Left cardiac atrium (tissue), 4 donors: Measurements from ENCODE around the gene MAPK11. TPM values are rescaled to one million over a fixed set of nuclear protein-coding genes. Genes with fewer than 3 reads are reported as not detected.
"Not testable (repeated sequence)": the region's sequence is repeated elsewhere in the genome, so short reads cannot be mapped to it uniquely, and the experiment has no call there.

Experiments used
- ATAC-seq, 2 donors: fragments of 200-7000 bp; cut with Tn5 transposase; one replicate each; pipeline ENCODE4 v1.9.1; 2020; ENCODE audit warnings: mild to moderate bottlenecking in 2 of 2, moderate library complexity in 2 of 2
- DNase-seq: peaks from one replicate; pipeline ENCODE4 v3.0.0-alpha.2; 2020
- intact Hi-C, 2 donors: fragments of 100-400 bp; cut with DNase I; formaldehyde crosslinking; loops; one replicate each; pipeline versions ENCODE4 v1.14.1 to v1.15.1; 2022 to 2023
- total RNA-seq, 2 donors: library from RNA; stranded (reverse); fragmentation: NEBNext Ultra II Directional; extraction: Animal tissue kit (Norgen Biotek cat#: 25700); gene quantifications; one replicate each; pipeline ENCODE4 v1.2.1, GENCODE V29; 2021
- donor health status: DM: no; HTN: yes; CAD: no.
- donor health status: DM: no; HTN: yes; CAD: no; lungs with severe emphysema.
- donor health status: DM: yes; HTN: yes; CAD: no.
- donor health status: Dilated cardiomyopathy.

The MAPK11 gene
- total RNA-seq, 2 donors from 2014 or later: 13.3 to 15.4 TPM

DNA sequence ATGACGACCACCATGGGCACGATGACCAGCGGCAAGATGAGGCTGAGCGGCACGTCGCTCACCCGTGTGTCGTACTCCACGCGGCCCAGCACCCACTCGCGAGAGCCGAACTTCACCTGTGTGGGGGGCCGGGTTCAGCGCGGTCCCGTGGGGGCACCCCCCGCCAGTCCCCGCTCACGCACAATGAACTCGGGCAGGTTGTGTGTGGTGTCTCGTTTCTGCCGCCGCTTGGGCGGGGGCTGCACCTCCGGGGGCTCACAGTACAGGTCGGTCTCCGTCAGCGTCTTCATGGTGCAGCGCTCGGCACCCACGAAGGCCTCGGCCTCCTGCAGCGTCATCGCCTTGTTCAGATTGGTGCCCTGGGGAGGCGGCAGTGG, 11.2 kb upstream of the MAPK11 start:
- ATAC-seq (no peak), DNase-seq (no peak)
- intact Hi-C loops: no loop called here

DNA sequence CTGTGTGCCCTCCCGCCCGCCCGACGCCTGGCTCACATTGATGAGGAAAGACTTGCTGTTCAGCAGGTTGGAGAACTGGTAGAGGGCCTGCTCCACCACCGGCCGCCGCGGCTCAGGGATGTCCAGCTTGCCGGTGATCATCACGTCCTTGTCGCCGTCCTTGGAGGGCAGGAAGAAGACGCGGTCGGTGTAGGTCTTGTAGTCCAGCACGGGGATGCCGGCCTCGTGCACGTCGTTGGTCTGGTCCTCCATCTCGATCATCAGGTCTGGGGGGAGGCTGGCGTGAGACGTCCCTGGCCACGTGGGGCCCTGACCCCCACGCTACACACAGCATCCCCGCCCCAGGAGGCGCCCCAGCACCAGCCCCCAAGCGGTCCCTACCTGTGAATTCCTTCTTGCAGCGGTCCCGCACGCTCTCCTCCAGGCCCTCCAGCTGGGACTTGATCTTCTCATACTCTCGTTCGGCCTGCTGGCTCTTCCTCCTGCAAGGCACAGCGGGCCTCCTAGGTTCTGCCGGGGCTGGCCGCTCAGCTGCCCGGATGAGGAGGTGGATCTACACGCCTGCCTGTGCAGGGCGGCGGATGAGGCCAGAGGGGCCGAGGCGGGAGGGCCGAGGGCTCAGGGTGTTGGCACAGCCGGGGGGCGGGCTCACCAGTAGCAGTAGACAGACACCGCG, 10.7 kb upstream of the MAPK11 start:
- no peak for ATAC-seq
- intact Hi-C loops: no loop called here
- DNase-seq: no peak

DNA sequence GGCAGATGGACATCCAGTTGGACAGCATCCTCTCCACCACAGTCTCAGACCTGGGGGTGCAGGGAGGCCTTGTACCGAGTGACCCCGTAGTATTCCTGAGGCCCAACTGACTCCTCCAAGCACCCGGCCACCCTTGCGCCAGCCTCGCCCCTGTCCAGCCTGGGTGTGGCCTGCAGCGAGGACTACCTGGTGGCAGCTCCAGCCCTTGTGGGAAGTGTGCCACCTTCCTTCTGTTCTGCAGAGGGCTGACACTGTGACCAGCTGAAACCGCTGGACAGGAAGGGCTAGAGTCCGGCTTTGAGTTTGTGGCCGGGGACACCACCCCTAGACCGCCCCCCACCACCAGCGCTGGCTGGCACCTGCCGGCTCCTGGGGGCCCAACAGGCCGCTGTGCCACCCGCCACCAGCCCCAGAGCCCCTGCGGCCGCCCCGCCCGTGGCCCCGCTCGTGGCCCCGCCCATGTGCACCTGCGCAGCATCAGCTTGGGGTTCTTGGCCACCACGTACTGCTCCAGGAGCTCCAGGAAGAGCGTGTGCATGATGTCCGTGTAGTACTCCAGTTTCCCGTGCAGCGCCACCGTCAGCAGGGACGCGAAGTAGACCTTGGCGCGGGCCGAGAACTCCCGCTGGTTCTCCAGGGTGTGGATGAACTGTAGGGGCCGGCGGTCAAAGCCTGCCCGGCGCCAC, 10.0 kb upstream of the MAPK11 start:
- no peak for DNase-seq
- ATAC-seq: no peak
- intact Hi-C loops: no loop called here

- DNase-seq: no peak
- intact Hi-C loops: loop anchor here (5.0 kb wide), 2 partner anchors 48 to 63 kb away; partner anchors contain the start of genes DENND6B (in 1 of the 2) and PPP6R2 (in 1 of the 2)
- ATAC-seq: no peak
Observed at GRCh38 chr22:50278956-50279619, 8.9 kb upstream of the MAPK11 start.

GRCh38 chr22:50278461-50278860, 8.3 kb upstream of the MAPK11 start:
- no peak for ATAC-seq
- intact Hi-C loops: loop anchor here (5.0 kb wide), 2 partner anchors 49 to 64 kb away; partner anchors contain the start of genes DENND6B (in 1 of the 2) and PPP6R2 (in 1 of the 2)
- DNase-seq: no peak

DNA sequence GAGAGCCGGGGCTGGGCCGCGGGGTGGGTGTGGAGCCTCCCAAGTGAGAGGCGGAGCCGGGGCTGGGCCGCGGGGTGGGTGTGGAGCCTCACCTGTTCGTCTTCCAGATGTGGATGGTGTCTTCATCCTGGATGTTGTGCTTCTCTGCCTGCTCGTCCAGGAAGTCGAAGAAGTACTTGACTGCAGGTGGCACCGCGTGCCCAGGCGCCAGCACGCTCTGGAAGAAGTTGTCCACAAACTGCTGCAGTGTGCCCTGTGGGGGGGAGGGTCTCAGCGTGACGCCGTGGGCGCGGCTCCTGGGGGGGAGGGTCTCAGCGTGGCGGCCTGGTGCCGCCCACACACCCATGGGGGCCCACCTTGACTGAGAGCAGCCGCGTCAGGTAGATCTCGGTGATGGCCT, 7.6 kb upstream of the MAPK11 start:
- intact Hi-C loops: loop anchor here (2.0 to 5.0 kb wide), 3 partner anchors 47 to 65 kb away; partner anchors contain the start of genes DENND6B (in 1 of the 2) and PPP6R2 (in 1 of the 2)
- no peak for ATAC-seq
- DNase-seq: no peak

DNA sequence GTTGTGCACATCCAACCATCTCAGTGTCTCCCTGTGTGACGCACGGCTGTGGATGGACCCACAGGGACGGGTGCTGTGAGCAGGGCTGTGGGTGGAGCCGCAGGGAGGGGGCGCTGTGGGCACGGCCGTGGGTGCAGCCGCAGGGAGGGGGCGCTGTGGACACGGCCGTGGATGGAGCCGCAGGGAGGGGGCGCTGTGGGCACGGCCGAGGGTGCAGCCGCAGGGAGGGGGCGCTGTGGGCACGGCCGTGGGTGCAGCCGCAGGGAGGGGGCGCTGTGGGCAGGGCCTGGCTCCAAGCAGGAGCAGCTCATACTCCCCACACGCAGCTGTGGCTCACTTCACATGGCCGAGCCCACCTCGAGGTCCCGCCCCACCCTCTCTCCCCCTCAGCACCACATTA, 6.0 kb upstream of the MAPK11 start:
- DNase-seq (peak; percentile 73), ATAC-seq (peak; percentile 79 to 84)
- intact Hi-C loops: loop anchor here (2.0 to 5.0 kb wide), 3 partner anchors 49 to 66 kb away; partner anchors contain the start of genes DENND6B (in 1 of the 2) and PPP6R2 (in 1 of the 2)

DNA sequence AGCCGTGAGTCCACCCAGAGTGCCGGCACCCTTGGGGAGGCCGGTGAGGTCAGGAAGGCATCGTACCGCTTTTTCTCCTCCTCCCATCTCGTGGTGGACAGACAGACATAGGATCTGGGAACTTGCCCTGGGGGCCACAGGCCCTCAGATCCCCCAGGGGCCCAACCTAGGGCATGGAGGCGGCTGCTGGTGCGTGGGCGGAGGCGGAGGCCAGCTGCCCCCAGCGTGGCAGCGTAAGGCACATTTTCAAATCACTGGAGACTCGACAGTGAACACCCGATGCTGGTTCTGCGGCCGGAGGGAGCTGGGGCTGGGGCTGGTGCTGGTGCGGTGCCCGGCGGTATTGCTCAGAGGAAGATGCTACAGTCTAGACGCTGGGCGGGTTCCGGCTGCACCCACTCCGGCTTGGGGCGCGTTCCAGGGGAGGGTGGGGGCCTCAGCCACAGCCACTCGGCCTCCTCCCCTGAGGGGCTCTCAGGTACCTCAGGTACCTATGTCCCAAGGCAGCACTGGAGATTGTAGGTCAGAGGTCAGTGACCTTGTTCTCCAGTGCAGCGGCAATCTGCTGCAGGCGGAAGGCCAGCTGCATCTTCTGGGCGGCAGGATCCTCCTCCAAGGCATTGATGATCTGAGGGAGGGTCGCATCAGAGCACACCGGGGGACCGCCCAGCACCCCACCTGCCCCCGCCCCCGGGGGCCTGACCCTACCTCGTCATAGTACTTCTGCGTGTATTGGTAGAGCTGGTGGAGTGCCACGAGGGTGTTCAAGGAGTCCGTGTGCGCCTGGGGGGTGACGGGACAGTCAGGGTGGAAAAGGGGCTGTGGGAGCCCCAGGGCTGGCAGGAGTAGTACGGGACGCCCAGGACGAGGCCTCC, 5.2 kb upstream of the MAPK11 start:
- DNase-seq (no peak), ATAC-seq (no peak)
- intact Hi-C loops: loop anchor here (2.0 to 5.0 kb wide), 3 partner anchors 49 to 67 kb away; partner anchors contain the start of genes DENND6B (in 1 of the 2) and PPP6R2 (in 1 of the 2)

GRCh38 chr22:50274771-50275170, 4.6 kb upstream of the MAPK11 start:
- DNase-seq: no peak
- no peak for ATAC-seq
- intact Hi-C loops: loop anchor here (5.0 kb wide), 2 partner anchors 53 to 68 kb away; partner anchors contain the start of genes DENND6B (in 1 of the 2) and PPP6R2 (in 1 of the 2)

DNA sequence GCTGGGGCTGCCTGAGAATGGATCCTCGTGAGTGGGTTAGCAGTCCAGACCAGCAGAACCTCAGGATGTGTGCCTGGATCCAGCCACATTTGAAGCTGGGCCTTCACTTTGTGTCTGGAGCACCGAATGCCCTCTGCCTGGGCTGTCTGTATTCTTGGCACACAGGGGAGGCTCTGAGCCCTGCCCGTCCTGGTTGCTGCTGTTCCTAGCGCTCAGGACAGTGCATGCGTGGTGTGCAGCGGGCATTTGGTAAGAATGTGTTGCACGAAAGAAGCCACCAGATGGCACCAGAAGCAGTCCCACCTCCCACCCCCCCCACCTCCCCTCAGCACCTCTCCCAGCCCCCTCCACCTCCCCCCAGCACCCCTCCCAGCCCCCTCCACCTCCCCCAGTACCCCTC, 4.1 kb upstream of the MAPK11 start:
- DNase-seq: peak; percentile 61
- ATAC-seq: peak; percentile 3 to 12
- intact Hi-C loops: no loop called here

- intact Hi-C loops, DNase-seq, ATAC-seq: not testable (repeated sequence)
Observed at GRCh38 chr22:50273781-50274180, 3.6 kb upstream of the MAPK11 start.

- DNase-seq, intact Hi-C loops, ATAC-seq: not testable (repeated sequence)
Observed at GRCh38 chr22:50273352-50273751, 3.2 kb upstream of the MAPK11 start.

DNA sequence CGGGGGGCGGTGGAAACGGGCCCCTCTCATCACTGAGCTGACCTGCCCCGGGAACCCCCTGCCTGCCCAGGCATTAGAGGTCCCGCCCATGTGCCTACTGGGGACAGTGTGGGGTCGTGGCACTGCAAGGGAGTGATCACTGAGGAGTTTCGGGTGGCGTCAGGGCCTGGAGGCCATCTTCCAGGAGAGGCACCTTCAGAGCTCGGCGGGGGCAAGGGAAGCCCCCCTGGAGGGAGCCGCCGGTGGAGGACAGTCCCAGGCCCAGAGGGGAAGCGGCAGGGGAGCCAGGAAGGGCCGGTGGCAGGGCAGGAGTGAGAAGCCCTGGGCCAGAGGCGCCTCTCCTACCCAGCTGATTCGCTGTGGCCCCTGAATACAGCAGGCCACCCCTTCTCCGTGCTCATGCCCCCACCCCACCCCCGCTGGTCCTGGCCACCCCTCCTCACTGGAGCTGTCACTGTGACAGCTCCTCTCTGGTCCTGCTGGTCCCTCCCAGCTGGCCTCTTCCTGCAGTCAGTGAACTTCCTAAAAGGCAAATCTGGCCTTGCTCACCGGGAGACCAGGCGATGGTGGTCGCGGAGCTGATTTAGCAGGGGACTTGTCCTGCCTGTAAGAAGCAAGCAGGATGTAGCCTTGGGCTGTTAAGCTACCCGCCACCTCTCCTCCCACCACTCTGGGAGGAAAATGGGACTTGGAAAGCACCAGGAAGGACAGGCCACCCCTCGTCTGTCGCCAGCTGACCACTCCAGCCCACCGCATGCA, 2.0 kb upstream of the MAPK11 start:
- DNase-seq (no peak), ATAC-seq (no peak)
- intact Hi-C loops: no loop called here

DNA sequence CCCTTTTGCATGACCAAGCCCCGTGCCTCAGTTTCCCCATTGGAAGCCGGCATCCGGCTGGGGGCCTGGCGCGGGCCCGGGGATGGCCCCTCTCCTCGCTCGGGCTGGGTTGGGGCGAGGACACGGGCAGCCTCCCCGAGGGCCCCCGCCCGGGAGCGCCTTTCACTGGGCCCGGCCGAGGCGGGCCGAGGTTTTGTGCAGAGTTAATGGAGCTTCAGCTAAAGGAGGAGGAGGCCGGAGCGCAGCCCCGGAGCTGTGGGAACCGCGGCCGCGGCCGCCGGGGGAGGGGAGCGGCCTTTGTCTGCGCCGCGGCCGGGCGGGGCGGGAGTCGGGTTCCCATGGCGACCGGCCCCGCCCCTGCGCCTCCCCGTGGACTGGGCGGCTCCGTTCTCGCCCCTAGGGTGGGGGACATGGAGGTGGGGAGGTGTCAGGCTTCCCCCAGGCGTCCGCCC, 1.4 kb upstream of the MAPK11 start:
- intact Hi-C loops: no loop called here
- ATAC-seq (peak; percentile 29 to 48), DNase-seq (peak; percentile 75)

DNA sequence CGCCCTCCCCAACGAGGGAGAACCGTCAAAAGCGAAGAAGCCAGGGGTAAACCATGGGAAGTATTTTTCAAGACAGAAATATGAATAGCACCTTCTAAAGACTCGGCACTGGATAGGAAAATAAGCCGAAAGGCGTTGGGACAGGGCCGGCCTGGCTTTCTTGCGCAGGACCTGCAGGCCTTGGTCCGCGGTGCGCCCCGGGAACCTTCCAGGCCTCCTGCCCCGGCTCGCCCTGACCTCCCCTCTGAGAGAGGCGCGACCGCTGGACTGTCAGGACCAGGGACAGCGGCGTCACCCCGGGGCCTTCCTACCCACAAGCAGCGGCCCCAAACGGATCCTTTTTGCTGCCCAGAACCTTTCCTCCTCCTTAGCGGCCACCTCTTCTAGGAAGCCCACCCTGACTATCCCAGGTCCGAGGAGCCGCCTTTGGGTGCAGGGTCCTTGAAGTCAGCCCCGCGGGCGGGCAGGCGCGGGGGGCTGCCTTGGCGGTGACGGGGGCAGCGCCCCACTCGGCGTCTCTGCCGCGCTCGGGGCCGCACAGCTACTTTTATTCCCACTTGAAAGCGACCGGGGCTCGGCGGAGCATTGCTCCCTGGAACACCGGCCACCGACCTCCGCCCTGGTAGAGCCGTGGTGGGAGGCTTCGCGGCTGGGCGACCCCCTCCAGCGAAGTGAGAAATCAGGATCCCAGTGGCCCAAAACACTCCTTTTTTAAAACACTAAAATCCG, 650 bp upstream of the MAPK11 start:
- intact Hi-C loops: no loop called here
- ATAC-seq (peak; percentile 53 to 54), DNase-seq (peak; percentile 80)

DNA sequence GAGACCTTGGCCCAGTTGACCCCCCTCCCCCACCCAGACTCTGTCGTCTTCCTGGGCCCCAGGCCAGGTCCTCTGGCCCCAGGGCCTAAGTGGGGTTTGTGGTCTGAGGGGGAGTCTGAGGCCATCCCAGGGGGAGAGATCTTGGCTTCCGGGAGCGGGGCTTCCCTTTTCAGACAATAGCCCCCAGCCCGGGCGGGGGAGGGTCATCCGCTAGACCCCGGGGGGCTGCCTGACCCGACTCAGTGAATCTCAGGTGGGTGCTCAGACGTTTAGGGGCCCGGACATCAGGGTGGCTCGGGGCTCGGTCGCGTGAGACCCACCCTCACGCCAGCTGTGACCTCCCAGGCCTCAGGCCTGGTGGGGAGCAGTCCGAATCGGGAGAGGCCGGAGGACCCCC, 609 bp downstream of the MAPK11 start:
- intact Hi-C loops: no loop called here
- no peak for ATAC-seq
- no peak for DNase-seq

DNA sequence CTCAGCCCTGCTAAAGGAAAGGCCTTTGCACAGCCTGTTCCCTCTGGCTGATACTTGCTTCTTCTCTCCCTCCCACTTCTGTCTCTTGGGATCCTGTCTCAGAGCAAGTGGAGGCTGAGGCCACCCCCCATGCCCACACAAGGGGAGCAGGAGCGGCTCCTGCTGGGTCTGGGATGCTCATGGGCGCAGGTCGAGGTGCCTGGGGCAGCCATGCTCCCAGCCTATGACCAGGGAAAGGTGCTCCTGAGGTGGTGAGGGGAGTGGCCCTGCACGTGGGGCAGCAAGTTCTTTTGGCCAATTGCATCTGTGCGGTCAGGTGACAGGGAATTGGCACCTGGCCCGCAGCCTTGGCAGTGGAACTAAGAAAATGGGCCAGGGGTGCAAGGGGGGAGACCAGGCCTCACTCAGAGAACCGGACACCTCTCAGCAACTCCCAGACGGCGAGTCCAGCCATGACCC, 1.5 kb downstream of the MAPK11 start:
- ATAC-seq (no peak), DNase-seq (no peak)
- intact Hi-C loops: no loop called here
